Measurements from ENCODE around the gene MPHOSPH9.

GRCh38 chr12:123108682-123109066, 124.3 kb downstream of the MPHOSPH9 start:
- no peak for TF ChIP-seq SUZ12 (IDR thresholded peaks at IDR 0.05; ENCODE audit: extremely low read depth, insufficient read depth, insufficient read length)
- TF ChIP-seq YY1 (IDR thresholded peaks at IDR 0.05; ENCODE audit: insufficient read depth, insufficient read length): no peak
- no peak for TF ChIP-seq ZNF274 (IDR thresholded peaks at IDR 0.05; ENCODE audit: low read depth, low read length)
